Smooth muscle cell (in vitro differentiated cells): ENCODE results near the gene STX1B. TPM values are rescaled to one million over a fixed set of nuclear protein-coding genes. Genes with fewer than 3 reads are reported as not detected.

Source experiments
- DNase-seq: peaks from one replicate; lab custom pipeline; 2025; ENCODE audit not compliant: unreplicated experiment; lab: John Stamatoyannopoulos, UW
- H2AFZ ChIP-seq: fragments of 200-600 bp; sonication (generic); 2 replicates; pipeline ENCODE4 v1.6.0; 2016; ENCODE audit warnings: antibody characterized with exemption, low read depth, mild to moderate bottlenecking
- H3F3A ChIP-seq: fragments of 200-600 bp; sonication (generic); 2 replicates; pipeline ENCODE4 v1.6.0; 2017; ENCODE audit warnings: antibody characterized with exemption, low read depth
- H3K27ac ChIP-seq: fragments of 200-600 bp; sonication (generic); 2 replicates; pipeline ENCODE4 v1.5.1; 2016; ENCODE audit warnings: low read depth, mild to moderate bottlenecking
- H3K27me3 ChIP-seq: fragments of 200-600 bp; sonication (generic); 2 replicates; pipeline ENCODE4 v1.6.1; 2016; ENCODE audit warnings: low read depth, mild to moderate bottlenecking
- H3K36me3 ChIP-seq: fragments of 200-600 bp; sonication (generic); 2 replicates; pipeline ENCODE4 v1.5.1; 2016; ENCODE audit warnings: low read depth
- H3K4me1 ChIP-seq: fragments of 200-600 bp; sonication (generic); 2 replicates; pipeline ENCODE4 v1.5.1; 2016; ENCODE audit warnings: low read depth
- H3K4me2 ChIP-seq: fragments of 200-600 bp; sonication (generic); 2 replicates; pipeline ENCODE4 v1.6.0; 2016; ENCODE audit warnings: mild to moderate bottlenecking
- H3K4me3 ChIP-seq: fragments of 200-600 bp; sonication (generic); 2 replicates; pipeline ENCODE4 v1.5.1; 2016; ENCODE audit warnings: mild to moderate bottlenecking
- H3K79me2 ChIP-seq: fragments of 200-600 bp; sonication (generic); 2 replicates; pipeline ENCODE4 v1.6.0; 2016; ENCODE audit warnings: low read depth, mild to moderate bottlenecking
- H3K9ac ChIP-seq: fragments of 200-600 bp; sonication (generic); 2 replicates; pipeline ENCODE4 v1.6.0; 2016; ENCODE audit warnings: low read depth
- H3K9me3 ChIP-seq: fragments of 200-600 bp; sonication (generic); replicated peaks from 2 replicates; pipeline ENCODE4 v1.5.1; 2016; ENCODE audit warnings: low read depth
- H4K20me1 ChIP-seq: fragments of 200-600 bp; sonication (generic); 2 replicates; pipeline ENCODE4 v1.6.0; 2016; ENCODE audit warnings: low read depth
- WGBS: methylation state at CpG from one replicate; pipeline ENCODE4 v1.1.7; 2016; ENCODE audit warnings: low lambda C conversion rate; 5-methylcytosine and 5-hydroxymethylcytosine counted together
- polyA plus RNA-seq: library from polyadenylated mRNA; unstranded; fragments of >200 nt; fragmentation: Nextera tagmentation; extraction: Ambion mirVana; gene quantifications from 2 replicates; pipeline ENCODE4 v1.2.1, GENCODE V29; 2016
- total RNA-seq: library from RNA; depleted of rRNA; stranded (reverse); fragments of >200 nt; gene quantifications from 2 replicates; pipeline ENCODE4 v1.2.3, GENCODE V29; 2014
- TF ChIP-seq, protein P1 (sequence below): fragments of 200-600 bp; sonication (generic); IDR thresholded peaks from 2 replicates; pipeline ENCODE4 v1.5.1; 2017; ENCODE audit warnings: borderline replicate concordance, mild to moderate bottlenecking, antibody characterized with exemption; ENCODE audit not compliant: insufficient read depth, poor library complexity, severe bottlenecking

STX1B gene
- total and polyA plus RNA-seq, 2 experiments from 2014 or later: 0.72 to 1.0 TPM

DNA sequence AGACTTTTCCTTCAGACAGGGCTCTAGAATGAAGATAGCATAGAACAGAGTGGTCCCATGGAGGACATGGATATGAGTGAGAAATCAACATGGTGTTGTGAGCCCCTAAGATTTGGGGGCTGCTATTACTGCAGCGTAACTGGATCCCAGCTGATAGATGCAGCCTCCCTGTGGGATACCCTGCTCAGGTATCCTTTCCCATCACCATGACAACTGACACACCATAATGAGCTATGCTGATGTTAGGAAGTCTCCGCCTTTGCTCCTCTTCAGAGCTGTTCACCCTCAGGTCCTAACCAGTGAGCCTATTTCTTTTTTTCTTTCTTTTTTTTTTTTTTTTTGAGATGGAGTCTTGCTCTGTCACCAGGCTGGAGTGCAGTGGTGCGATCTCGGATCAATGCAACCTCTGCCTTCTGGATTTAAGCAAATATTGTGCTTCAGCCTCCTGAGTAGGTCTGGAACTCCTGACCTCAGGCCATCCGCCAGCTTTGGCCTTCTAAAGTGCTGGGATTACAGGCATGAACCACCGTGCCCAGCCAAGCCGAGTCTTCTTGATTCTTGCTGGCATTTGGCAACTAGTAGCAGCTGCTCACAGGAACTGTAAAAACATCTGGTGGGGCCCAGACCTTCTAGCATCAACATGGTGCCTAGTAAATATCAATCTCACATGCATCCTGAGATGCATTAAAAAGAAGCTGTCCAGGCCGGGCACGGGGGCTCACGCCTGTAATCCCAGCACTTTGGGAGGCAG lies 40.0 kb upstream of the STX1B start:
- Histone ChIP-seq H3K9me3 (no peaks in the 10 kb centered on the region), H2AFZ (no peak overlapping the region), H3K36me3 (no peaks in the 10 kb centered on the region), H3K9ac (no peak overlapping the region), H3K27ac (no peak overlapping the region), H3F3A (peaks cover 5% of the 10 kb centered on the region), H4K20me1 (no peaks in the 10 kb centered on the region), H3K4me1 (no peaks in the 10 kb centered on the region), H3K4me2 (no peak overlapping the region), H3K79me2 (no peaks in the 10 kb centered on the region), H3K4me3 (no peak overlapping the region), H3K27me3 (no peaks in the 10 kb centered on the region)
- TF ChIP-seq, protein P1, sequence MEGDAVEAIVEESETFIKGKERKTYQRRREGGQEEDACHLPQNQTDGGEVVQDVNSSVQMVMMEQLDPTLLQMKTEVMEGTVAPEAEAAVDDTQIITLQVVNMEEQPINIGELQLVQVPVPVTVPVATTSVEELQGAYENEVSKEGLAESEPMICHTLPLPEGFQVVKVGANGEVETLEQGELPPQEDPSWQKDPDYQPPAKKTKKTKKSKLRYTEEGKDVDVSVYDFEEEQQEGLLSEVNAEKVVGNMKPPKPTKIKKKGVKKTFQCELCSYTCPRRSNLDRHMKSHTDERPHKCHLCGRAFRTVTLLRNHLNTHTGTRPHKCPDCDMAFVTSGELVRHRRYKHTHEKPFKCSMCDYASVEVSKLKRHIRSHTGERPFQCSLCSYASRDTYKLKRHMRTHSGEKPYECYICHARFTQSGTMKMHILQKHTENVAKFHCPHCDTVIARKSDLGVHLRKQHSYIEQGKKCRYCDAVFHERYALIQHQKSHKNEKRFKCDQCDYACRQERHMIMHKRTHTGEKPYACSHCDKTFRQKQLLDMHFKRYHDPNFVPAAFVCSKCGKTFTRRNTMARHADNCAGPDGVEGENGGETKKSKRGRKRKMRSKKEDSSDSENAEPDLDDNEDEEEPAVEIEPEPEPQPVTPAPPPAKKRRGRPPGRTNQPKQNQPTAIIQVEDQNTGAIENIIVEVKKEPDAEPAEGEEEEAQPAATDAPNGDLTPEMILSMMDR: no peak
- DNase-seq: no peak
- 85% methylated on average over 10 of the region's 10 CpGs for WGBS

DNA sequence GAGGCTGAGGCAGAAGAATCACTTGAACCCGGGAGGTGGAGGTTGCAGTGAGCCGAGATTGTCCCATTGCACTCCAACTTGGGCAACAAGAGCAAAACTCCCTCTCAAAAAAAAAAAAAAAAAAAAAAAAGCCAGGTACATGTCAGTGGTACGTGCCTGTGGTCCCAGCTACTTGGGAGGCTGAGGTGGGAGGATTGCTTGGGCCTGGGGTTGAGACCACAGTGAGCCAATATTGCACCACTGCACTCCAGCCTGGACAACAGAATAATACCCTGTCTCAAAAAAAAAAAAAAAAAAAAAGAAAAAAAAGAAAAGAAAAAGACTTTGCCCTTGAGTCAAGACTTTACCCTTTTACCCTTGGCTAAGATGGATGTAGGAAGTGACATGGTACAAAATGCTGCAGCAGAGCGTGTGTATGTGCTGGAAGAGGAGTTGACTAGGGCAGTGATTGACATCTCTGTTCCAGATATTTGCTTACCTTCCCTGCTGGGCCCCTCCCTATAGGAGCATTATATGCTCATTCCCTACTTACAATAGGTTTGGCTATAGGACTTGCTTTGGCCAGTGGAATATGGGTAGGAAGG lies 33.6 kb upstream of the STX1B start:
- H3K9me3 ChIP-seq: no peaks in the 10 kb centered on the region
- no peaks in the 10 kb centered on the region for H3K4me1 ChIP-seq
- H3K4me3 ChIP-seq: no peak overlapping the region
- no peak overlapping the region for H2AFZ ChIP-seq
- H3K4me2 ChIP-seq: no peak overlapping the region
- no peak overlapping the region for H3K9ac ChIP-seq
- H3K79me2 ChIP-seq: no peaks in the 10 kb centered on the region
- TF ChIP-seq, protein P1: no peak
- no peaks in the 10 kb centered on the region for H4K20me1 ChIP-seq
- no peaks in the 10 kb centered on the region for H3K36me3 ChIP-seq
- 93% methylated on average over 4 of the region's 4 CpGs for WGBS
- no peaks in the 10 kb centered on the region for H3K27me3 ChIP-seq
- no peak for DNase-seq
- H3F3A ChIP-seq: no peaks in the 10 kb centered on the region
- no peak overlapping the region for H3K27ac ChIP-seq

DNA sequence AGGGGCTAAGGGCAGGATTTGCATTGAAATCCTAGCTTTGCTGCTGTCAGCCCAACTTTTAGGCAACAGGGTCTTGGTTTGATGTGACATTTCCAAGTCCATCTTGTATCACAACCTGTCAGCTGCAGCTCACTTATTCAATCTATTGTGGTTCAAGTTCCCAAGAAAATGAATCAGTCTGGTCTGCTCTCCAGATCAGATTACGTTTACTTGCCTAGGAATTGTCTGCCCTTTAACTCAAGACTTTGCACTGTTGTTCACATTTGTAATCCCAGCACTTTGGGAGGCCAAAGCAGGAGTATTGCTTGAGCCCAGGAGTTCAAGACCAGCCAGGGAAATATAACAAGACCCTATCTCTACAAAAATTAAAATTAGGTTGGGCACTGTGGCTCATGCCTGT lies 32.9 kb upstream of the STX1B start:
- Histone ChIP-seq H3K79me2 (no peaks in the 10 kb centered on the region), H3K27me3 (no peaks in the 10 kb centered on the region), H3K27ac (no peak overlapping the region), H3K4me3 (no peak overlapping the region), H3K4me1 (no peaks in the 10 kb centered on the region), H3K36me3 (no peaks in the 10 kb centered on the region), H3K9ac (no peak overlapping the region), H3K9me3 (no peaks in the 10 kb centered on the region), H2AFZ (no peak overlapping the region), H3F3A (no peaks in the 10 kb centered on the region), H4K20me1 (no peaks in the 10 kb centered on the region), H3K4me2 (no peak overlapping the region)
- 89% methylated on average over 1 of the region's 1 CpG for WGBS
- no peak for DNase-seq
- TF ChIP-seq, protein P1: no peak

DNA sequence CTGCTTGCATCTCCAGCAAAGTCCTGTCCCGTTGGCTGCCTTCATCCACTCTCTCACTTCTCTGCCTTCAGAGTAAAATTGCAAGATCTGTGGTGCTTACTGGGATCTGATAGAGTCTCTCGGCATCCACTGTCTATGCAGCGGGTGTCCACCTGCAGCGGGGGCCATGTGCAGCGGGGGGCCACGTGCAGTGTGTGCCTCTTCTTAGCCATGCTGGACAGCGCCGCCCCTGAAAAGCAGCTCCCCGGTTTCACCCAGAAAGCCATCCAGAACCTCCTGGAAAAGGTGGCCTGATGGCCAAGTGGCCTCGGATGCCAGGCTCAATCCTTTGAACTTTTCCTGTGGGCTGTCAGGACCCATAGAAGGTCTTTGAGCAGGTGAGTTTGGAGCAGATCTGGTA lies 32.4 kb upstream of the STX1B start:
- Histone ChIP-seq H4K20me1 (no peaks in the 10 kb centered on the region), H3F3A (no peaks in the 10 kb centered on the region), H3K9ac (no peak overlapping the region), H3K36me3 (no peaks in the 10 kb centered on the region), H3K79me2 (no peaks in the 10 kb centered on the region), H3K9me3 (no peaks in the 10 kb centered on the region), H3K4me2 (no peak overlapping the region), H2AFZ (no peak overlapping the region), H3K27ac (no peak overlapping the region), H3K4me3 (no peak overlapping the region), H3K4me1 (no peaks in the 10 kb centered on the region), H3K27me3 (no peaks in the 10 kb centered on the region)
- TF ChIP-seq, protein P1: no peak
- WGBS: 94% methylated on average over 10 of the region's 10 CpGs
- no peak for DNase-seq
